ENCODE data around the gene LAMA2.

DNA sequence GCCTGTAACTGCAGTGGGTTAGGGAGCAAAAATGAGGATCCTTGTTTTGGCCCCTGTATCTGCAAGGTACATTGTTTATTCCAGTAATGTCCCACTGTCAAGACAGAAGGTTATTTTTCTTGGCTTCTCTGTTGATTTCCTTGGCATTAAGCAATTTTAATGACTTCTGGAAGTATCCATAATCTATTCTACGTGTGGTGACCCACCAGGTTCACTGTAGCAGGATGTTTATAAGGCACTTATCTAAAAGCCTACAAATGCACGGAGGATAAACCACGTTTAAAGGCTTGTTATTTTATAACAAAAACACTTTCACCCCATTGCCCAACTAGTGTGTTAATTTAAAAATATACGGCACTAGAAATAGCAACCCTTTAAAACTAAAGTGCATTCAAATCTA, 294.9 kb downstream of the LAMA2 start:
- TF ChIP-seq, protein P1, sequence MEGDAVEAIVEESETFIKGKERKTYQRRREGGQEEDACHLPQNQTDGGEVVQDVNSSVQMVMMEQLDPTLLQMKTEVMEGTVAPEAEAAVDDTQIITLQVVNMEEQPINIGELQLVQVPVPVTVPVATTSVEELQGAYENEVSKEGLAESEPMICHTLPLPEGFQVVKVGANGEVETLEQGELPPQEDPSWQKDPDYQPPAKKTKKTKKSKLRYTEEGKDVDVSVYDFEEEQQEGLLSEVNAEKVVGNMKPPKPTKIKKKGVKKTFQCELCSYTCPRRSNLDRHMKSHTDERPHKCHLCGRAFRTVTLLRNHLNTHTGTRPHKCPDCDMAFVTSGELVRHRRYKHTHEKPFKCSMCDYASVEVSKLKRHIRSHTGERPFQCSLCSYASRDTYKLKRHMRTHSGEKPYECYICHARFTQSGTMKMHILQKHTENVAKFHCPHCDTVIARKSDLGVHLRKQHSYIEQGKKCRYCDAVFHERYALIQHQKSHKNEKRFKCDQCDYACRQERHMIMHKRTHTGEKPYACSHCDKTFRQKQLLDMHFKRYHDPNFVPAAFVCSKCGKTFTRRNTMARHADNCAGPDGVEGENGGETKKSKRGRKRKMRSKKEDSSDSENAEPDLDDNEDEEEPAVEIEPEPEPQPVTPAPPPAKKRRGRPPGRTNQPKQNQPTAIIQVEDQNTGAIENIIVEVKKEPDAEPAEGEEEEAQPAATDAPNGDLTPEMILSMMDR (IDR thresholded peaks at IDR 0.05): no peak
- no peak for TF ChIP-seq POLR2A (IDR thresholded peaks at IDR 0.05)

Data from testis (tissue), 2 donors.